ENCODE measurements around the gene WFDC9.
"Not testable (repeated sequence)": the region's sequence is repeated elsewhere in the genome, so short reads cannot be mapped to it uniquely, and the experiment has no call there.

WFDC9 gene

GRCh38 chr20:45589725-45590124 lies 41.4 kb downstream of the WFDC9 start:
- DNase-seq: no peak

GRCh38 chr20:45588800-45589199 lies 42.3 kb downstream of the WFDC9 start:
- no peak for DNase-seq

- DNase-seq: not testable (repeated sequence)
These were observed 45.1 kb downstream of the WFDC9 start for GRCh38 chr20:45585986-45586385.

- not testable (repeated sequence) for DNase-seq
These were observed 46.8 kb downstream of the WFDC9 start for GRCh38 chr20:45584294-45584693.

- DNase-seq: no peak
These were observed 47.6 kb downstream of the WFDC9 start for GRCh38 chr20:45583502-45583901.

GRCh38 chr20:45581702-45582101 lies 49.4 kb downstream of the WFDC9 start:
- DNase-seq: no peak

- no peak for DNase-seq
These were observed 51.9 kb downstream of the WFDC9 start, which contains the start of gene WFDC8 for GRCh38 chr20:45579184-45579583. WFDC8 (minus strand) TSS chr20:45579284; CDS start chr20:45579247, 37 bp downstream.

GRCh38 chr20:45578231-45578630 lies 52.9 kb downstream of the WFDC9 start:
- DNase-seq: no peak

GRCh38 chr20:45576995-45577394 lies 54.1 kb downstream of the WFDC9 start:
- no peak for DNase-seq

- DNase-seq: no peak
These were observed 55.2 kb downstream of the WFDC9 start for GRCh38 chr20:45575931-45576330.

- not testable (repeated sequence) for DNase-seq
These were observed 61.4 kb downstream of the WFDC9 start for GRCh38 chr20:45569650-45570049.

GRCh38 chr20:45564760-45565276 lies 66.3 kb downstream of the WFDC9 start:
- no peak for DNase-seq

Measured in NCI-H1417 treated with DMSO at 0.1 percent for 48 hours (cell line).